Measurements from ENCODE around the gene ZNF664. TPM values are rescaled to one million over a fixed set of nuclear protein-coding genes. Genes with fewer than 3 reads are reported as not detected.

The ZNF664 gene
- total and polyA plus RNA-seq, 9 of the 15 experiments (the other 6 are each of a cell fraction or from before 2014, with no cell fraction given) = 3.3 to 101 (median 63.6) TPM

DNA sequence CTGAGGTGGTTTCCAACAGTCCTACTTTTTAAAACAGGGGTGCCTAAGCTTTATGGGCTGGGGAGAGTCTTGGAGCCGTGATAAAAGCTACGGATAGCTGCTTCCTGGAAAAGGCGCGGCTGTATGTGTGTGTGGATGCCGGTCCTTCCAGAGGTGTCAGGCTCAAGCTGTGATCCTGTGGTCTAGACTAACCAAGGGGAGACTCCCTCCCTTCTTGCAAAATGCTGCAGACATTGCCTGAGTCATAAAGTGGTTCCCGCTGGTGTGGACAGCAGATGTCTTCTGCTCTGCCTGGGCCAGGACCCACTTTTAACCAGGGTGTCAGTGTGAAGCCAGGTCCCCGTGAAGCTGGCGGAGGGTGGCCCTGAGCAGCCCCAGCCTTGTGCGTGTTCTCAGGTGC lies 38.2 kb upstream of the ZNF664 start (continued):
- TF ChIP-seq ZNF318 (IDR thresholded peaks at IDR 0.05; ENCODE audit: borderline replicate concordance in 1 of 2, low read depth in 1 of 2) (no peak), DNMT1 (IDR thresholded peaks at IDR 0.05) (no peak), ETV6 (IDR thresholded peaks at IDR 0.05; ENCODE audit: borderline replicate concordance in 1 of 2, low read depth in 2 of 2, low read length in 1 of 2) (no peak), ETV6 (CRISPR knock-in tag; IDR thresholded peaks at IDR 0.05; ENCODE audit: borderline replicate concordance) (no peak), SPI1 (IDR thresholded peaks at IDR 0.05; ENCODE audit: borderline replicate concordance, low read depth, low read length) (no peak), SMARCA4 (IDR thresholded peaks at IDR 0.05) (no peak)
